Stomach (tissue), 9 donors: ENCODE data around the gene MAPKAPK3. TPM values are rescaled to one million over a fixed set of nuclear protein-coding genes. Genes with fewer than 3 reads are reported as not detected.

Source experiments
- DNase-seq, 2 donors: peaks; one replicate each; pipeline versions ENCODE4 v3.0.0 to v3.0.0-alpha.2; 2013 to 2019
- H3K27ac ChIP-seq, 5 donors: fragments of 200-600 bp in 4 of 5; sonication (generic) in 4 of 5; one replicate each; pipeline ENCODE4 v1.5.1; 2013 to 2019; ENCODE audit warnings: mild to moderate bottlenecking in 1 of 5, moderate library complexity in 1 of 5
- H3K27me3 ChIP-seq, 3 donors: fragments of 200-600 bp; sonication (generic); one replicate each; pipeline ENCODE4 v1.5.1; 2017 to 2019; ENCODE audit warnings: mixed run types in 1 of 3
- H3K36me3 ChIP-seq, 4 donors: fragments of 200-600 bp; sonication (generic); 1 replicate in 3 of 4; 2 replicates in 1 of 4; pipeline ENCODE4 v1.5.1; 2016 to 2019
- H3K4me1 ChIP-seq, 4 donors: fragments of 200-600 bp; sonication (generic); one replicate each; pipeline ENCODE4 v1.5.1; 2016 to 2019
- H3K4me3 ChIP-seq, 4 donors: fragments of 200-600 bp; sonication (generic) in 3 of 4; one replicate each; pipeline ENCODE4 v1.5.1; 2016 to 2019; ENCODE audit warnings: mild to moderate bottlenecking in 1 of 4
- H3K9me3 ChIP-seq, 4 donors: fragments of 200-600 bp; sonication (generic); one replicate each; pipeline ENCODE4 v1.5.1; 2016 to 2019
- CTCF ChIP-seq, 7 experiments: fragments of 450-650 bp in 4 of 7; fragments of 200-600 bp in 3 of 7; sonication (generic) in 3 of 7; IDR thresholded peaks; one replicate each; pipeline ENCODE4 v1.5.1; 2016 to 2019; ENCODE audit warnings: antibody characterized with exemption in 7 of 7, control low read depth in 2 of 7, mild to moderate bottlenecking in 1 of 7
- EP300 ChIP-seq: sonication (generic); formaldehyde crosslinking; IDR thresholded peaks from one replicate; pipeline ENCODE4 v1.6.1; 2017; ENCODE audit warnings: antibody characterized with exemption
- POLR2A ChIP-seq, 4 donors: fragments of 450-650 bp; IDR thresholded peaks; one replicate each; pipeline ENCODE4 v1.6.1; 2016; ENCODE audit warnings: antibody characterized with exemption in 4 of 4, control low read depth in 2 of 4, mild to moderate bottlenecking in 1 of 4, moderate library complexity in 1 of 4
- POLR2AphosphoS5 ChIP-seq, 3 donors: sonication (generic); formaldehyde crosslinking; IDR thresholded peaks; one replicate each; pipeline ENCODE4 v1.6.1; 2016; ENCODE audit warnings: antibody characterized with exemption in 3 of 3
- WGBS, 5 donors: extraction: QIAGEN DNeasy Blood & Tissue Kit in 3 of 5; methylation state at CpG; one replicate each; pipeline versions ENCODE4 v1.1.5 to v1.1.7; 2013 to 2018; 5-methylcytosine and 5-hydroxymethylcytosine counted together
- intact Hi-C: fragments of 100-400 bp; cut with DNase I; formaldehyde crosslinking; loops from one replicate; pipeline ENCODE4 v1.15.1; 2023; ENCODE audit warnings: low total_unique reads
- polyA plus RNA-seq, 3 donors: library from polyadenylated mRNA; stranded (reverse); fragments of 200-250 nt; gene quantifications; one replicate each; pipeline ENCODE4 v1.2.3, GENCODE V29; 2013
- total RNA-seq, 5 donors: library from RNA; depleted of rRNA; stranded (reverse); fragments of >200 nt; gene quantifications; one replicate each; pipeline versions ENCODE4 v1.1.0 to v1.2.3, GENCODE V29; 2014 to 2016
- donor health status: healthy with polysubstance abuse.
- donor health status: Bipolar disorder and iron deficiency.
- donor health status: healthy.

The MAPKAPK3 gene
- total and polyA plus RNA-seq, 8 donors, result 10.3 to 50.0 (median 29.4) TPM

- Histone ChIP-seq H3K27ac (peak overlapping the region in 2 of 5 donors; percentile 7 to 63), H3K36me3 (peaks cover 0 to 57% (median 49%) of the 10 kb centered on the region in 4 donors), H3K4me3 (no peak overlapping the region), H3K4me1 (peaks cover 0 to 14% (median 7%) of the 10 kb centered on the region in 4 donors), H3K9me3 (no peaks in the 10 kb centered on the region), H3K27me3 (no peaks in the 10 kb centered on the region)
- TF ChIP-seq CTCF (IDR thresholded peaks at IDR 0.05) (no peak), EP300 (no peak), POLR2A (IDR thresholded peaks at IDR 0.05) (no peak), POLR2AphosphoS5 (IDR thresholded peaks at IDR 0.05) (no peak)
- intact Hi-C loops, result no loop called here
- no peak for DNase-seq
- WGBS, 5 donors, result 71 to 84% (median 77%) methylated on average over 2 of the region's 2 CpGs
Observed at GRCh38 chr3:50584391-50584790, 32.6 kb upstream of the MAPKAPK3 start.

- Histone ChIP-seq H3K27me3 (no peaks in the 10 kb centered on the region), H3K9me3 (no peaks in the 10 kb centered on the region), H3K4me3 (no peak overlapping the region), H3K27ac (no peak overlapping the region), H3K4me1 (peaks cover 0 to 31% (median 14%) of the 10 kb centered on the region in 4 donors), H3K36me3 (peaks cover 0 to 40% (median 31%) of the 10 kb centered on the region in 4 donors)
- intact Hi-C loops, result no loop called here
- DNase-seq, result no peak
- TF ChIP-seq EP300 (no peak), POLR2AphosphoS5 (IDR thresholded peaks at IDR 0.05) (no peak), POLR2A (IDR thresholded peaks at IDR 0.05) (no peak), CTCF (IDR thresholded peaks at IDR 0.05) (no peak)
- WGBS, 5 donors, result 81 to 87% (median 87%) methylated on average over 5 to 6 of the region's 6 CpGs
Observed at GRCh38 chr3:50585919-50586762, 30.8 kb upstream of the MAPKAPK3 start.

GRCh38 chr3:50586763-50587070 lies 30.2 kb upstream of the MAPKAPK3 start:
- H3K4me1 ChIP-seq, result peaks cover 0 to 37% (median 17%) of the 10 kb centered on the region in 4 donors
- no peak for DNase-seq
- no peaks in the 10 kb centered on the region for H3K27me3 ChIP-seq
- H3K27ac ChIP-seq, result no peak overlapping the region
- H3K4me3 ChIP-seq, result no peak overlapping the region
- peaks cover 0 to 34% (median 26%) of the 10 kb centered on the region in 4 donors for H3K36me3 ChIP-seq
- TF ChIP-seq POLR2A (IDR thresholded peaks at IDR 0.05) (no peak), POLR2AphosphoS5 (IDR thresholded peaks at IDR 0.05) (no peak)
- intact Hi-C loops, result no loop called here
- H3K9me3 ChIP-seq, result no peaks in the 10 kb centered on the region
- 68 to 86% (median 71%) methylated on average over 3 of the region's 3 CpGs for WGBS, 5 donors

GRCh38 chr3:50587373-50587772 lies 29.6 kb upstream of the MAPKAPK3 start:
- Histone ChIP-seq H3K27me3 (no peaks in the 10 kb centered on the region), H3K9me3 (no peaks in the 10 kb centered on the region), H3K4me3 (no peak overlapping the region), H3K36me3 (peaks cover 0 to 27% (median 19%) of the 10 kb centered on the region in 4 donors), H3K4me1 (peaks cover under 1 to 43% (median 21%) of the 10 kb centered on the region in 4 donors), H3K27ac (no peak overlapping the region)
- TF ChIP-seq CTCF (IDR thresholded peaks at IDR 0.05) (no peak), POLR2AphosphoS5 (IDR thresholded peaks at IDR 0.05) (no peak), EP300 (no peak), POLR2A (IDR thresholded peaks at IDR 0.05) (no peak)
- intact Hi-C loops, result no loop called here
- WGBS, 5 donors, result 77 to 91% (median 86%) methylated on average over 6 of the region's 6 CpGs
- no peak for DNase-seq
